ENCODE results near the gene DNAJB13.

DNAJB13 gene

GRCh38 chr11:73939096-73939495, 11.7 kb upstream of the DNAJB13 start:
- DNase-seq: no peak

GRCh38 chr11:73940801-73941570, 9.8 kb upstream of the DNAJB13 start:
- no peak overlapping the region for H3K27ac ChIP-seq (ENCODE audit: low read length)
- no peaks in the 10 kb centered on the region for H3F3A ChIP-seq (ENCODE audit: insufficient read depth, low read length)
- H3K4me2 ChIP-seq (ENCODE audit: low read depth, low read length): no peak overlapping the region
- no peak for DNase-seq
- no peaks in the 10 kb centered on the region for H3K9me2 ChIP-seq (replicated peaks; ENCODE audit: insufficient read depth, low read length)
- H3K79me2 ChIP-seq (ENCODE audit: low read length): no peaks in the 10 kb centered on the region
- no peaks in the 10 kb centered on the region for H3K4me1 ChIP-seq (ENCODE audit: low read length)
- no peaks in the 10 kb centered on the region for H4K20me1 ChIP-seq (ENCODE audit: insufficient read depth, low read length)
- TF ChIP-seq CTCF (IDR thresholded peaks at IDR 0.05; ENCODE audit: low read length): no peak
- TF ChIP-seq EZH2 (optimal IDR thresholded peaks at IDR 0.05; ENCODE audit: low read depth, low read length): no peak
- TF ChIP-seq EZH2phosphoT487 (IDR thresholded peaks at IDR 0.05; ENCODE audit: low read length): no peak
- H3K27me3 ChIP-seq (replicated peaks; ENCODE audit: insufficient read depth, low read length): no peaks in the 10 kb centered on the region
- H3K4me3 ChIP-seq (ENCODE audit: low read length): no peak overlapping the region
- no peaks in the 10 kb centered on the region for H3K9me3 ChIP-seq (replicated peaks; ENCODE audit: insufficient read depth, low read length)
- H3K36me3 ChIP-seq (replicated peaks; ENCODE audit: insufficient read depth, low read length): no peaks in the 10 kb centered on the region
- no peak overlapping the region for H2AFZ ChIP-seq (ENCODE audit: low read length)
- H3K9ac ChIP-seq (ENCODE audit: low read length): no peak overlapping the region

More at GRCh38 chr11:73939096-73939495, 11.7 kb upstream of the DNAJB13 start:
- H3K9ac ChIP-seq (ENCODE audit: low read length): no peak overlapping the region
- H3K79me2 ChIP-seq (ENCODE audit: low read length): no peaks in the 10 kb centered on the region
- no peaks in the 10 kb centered on the region for H3K36me3 ChIP-seq (replicated peaks; ENCODE audit: insufficient read depth, low read length)
- H3K27me3 ChIP-seq (replicated peaks; ENCODE audit: insufficient read depth, low read length): no peaks in the 10 kb centered on the region
- TF ChIP-seq EZH2 (optimal IDR thresholded peaks at IDR 0.05; ENCODE audit: low read depth, low read length) (no peak), CTCF (IDR thresholded peaks at IDR 0.05; ENCODE audit: low read length) (no peak), EZH2phosphoT487 (IDR thresholded peaks at IDR 0.05; ENCODE audit: low read length) (no peak)
- no peak overlapping the region for H3K4me3 ChIP-seq (ENCODE audit: low read length)
- no peaks in the 10 kb centered on the region for H3K9me2 ChIP-seq (replicated peaks; ENCODE audit: insufficient read depth, low read length)
- H4K20me1 ChIP-seq (ENCODE audit: insufficient read depth, low read length): no peaks in the 10 kb centered on the region
- no peaks in the 10 kb centered on the region for H3K4me1 ChIP-seq (ENCODE audit: low read length)
- no peak overlapping the region for H3K27ac ChIP-seq (ENCODE audit: low read length)
- no peaks in the 10 kb centered on the region for H3K9me3 ChIP-seq (replicated peaks; ENCODE audit: insufficient read depth, low read length)
- no peak overlapping the region for H3K4me2 ChIP-seq (ENCODE audit: low read depth, low read length)
- no peak overlapping the region for H2AFZ ChIP-seq (ENCODE audit: low read length)
- no peaks in the 10 kb centered on the region for H3F3A ChIP-seq (ENCODE audit: insufficient read depth, low read length)

DNA sequence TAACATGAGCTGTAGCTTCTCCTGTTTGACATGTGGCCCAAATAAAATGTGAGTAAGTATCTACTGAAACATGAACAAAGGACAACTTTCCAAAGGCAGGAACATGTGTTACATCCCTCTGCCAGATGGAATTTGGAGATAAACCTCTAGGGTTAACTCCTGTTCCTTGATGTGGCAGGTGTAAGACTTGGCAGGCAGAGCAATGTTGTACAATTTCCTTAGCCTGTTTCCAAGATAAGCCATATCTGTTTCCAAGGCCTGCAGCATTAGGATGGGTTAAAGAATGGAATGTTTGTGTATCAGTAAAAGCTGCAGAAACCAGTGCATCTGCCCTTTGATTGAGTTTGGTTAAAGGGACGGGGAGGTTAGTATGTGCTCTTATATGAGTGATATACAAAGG, 8.8 kb upstream of the DNAJB13 start:
- TF ChIP-seq EZH2 (optimal IDR thresholded peaks at IDR 0.05; ENCODE audit: low read depth, low read length) (no peak), CTCF (IDR thresholded peaks at IDR 0.05; ENCODE audit: low read length) (no peak), EZH2phosphoT487 (IDR thresholded peaks at IDR 0.05; ENCODE audit: low read length) (no peak)
- H3K36me3 ChIP-seq (replicated peaks; ENCODE audit: insufficient read depth, low read length): no peaks in the 10 kb centered on the region
- no peaks in the 10 kb centered on the region for H3K27me3 ChIP-seq (replicated peaks; ENCODE audit: insufficient read depth, low read length)
- no peaks in the 10 kb centered on the region for H4K20me1 ChIP-seq (ENCODE audit: insufficient read depth, low read length)
- no peak overlapping the region for H3K27ac ChIP-seq (ENCODE audit: low read length)
- H3K9me2 ChIP-seq (replicated peaks; ENCODE audit: insufficient read depth, low read length): no peaks in the 10 kb centered on the region
- no peak overlapping the region for H3K4me2 ChIP-seq (ENCODE audit: low read depth, low read length)
- H3K4me1 ChIP-seq (ENCODE audit: low read length): no peaks in the 10 kb centered on the region
- no peaks in the 10 kb centered on the region for H3K79me2 ChIP-seq (ENCODE audit: low read length)
- DNase-seq: no peak
- H3F3A ChIP-seq (ENCODE audit: insufficient read depth, low read length): no peaks in the 10 kb centered on the region
- no peak overlapping the region for H2AFZ ChIP-seq (ENCODE audit: low read length)
- no peaks in the 10 kb centered on the region for H3K9me3 ChIP-seq (replicated peaks; ENCODE audit: insufficient read depth, low read length)
- no peak overlapping the region for H3K4me3 ChIP-seq (ENCODE audit: low read length)
- no peak overlapping the region for H3K9ac ChIP-seq (ENCODE audit: low read length)
